ENCODE data around the gene IL16.

The IL16 gene

DNA sequence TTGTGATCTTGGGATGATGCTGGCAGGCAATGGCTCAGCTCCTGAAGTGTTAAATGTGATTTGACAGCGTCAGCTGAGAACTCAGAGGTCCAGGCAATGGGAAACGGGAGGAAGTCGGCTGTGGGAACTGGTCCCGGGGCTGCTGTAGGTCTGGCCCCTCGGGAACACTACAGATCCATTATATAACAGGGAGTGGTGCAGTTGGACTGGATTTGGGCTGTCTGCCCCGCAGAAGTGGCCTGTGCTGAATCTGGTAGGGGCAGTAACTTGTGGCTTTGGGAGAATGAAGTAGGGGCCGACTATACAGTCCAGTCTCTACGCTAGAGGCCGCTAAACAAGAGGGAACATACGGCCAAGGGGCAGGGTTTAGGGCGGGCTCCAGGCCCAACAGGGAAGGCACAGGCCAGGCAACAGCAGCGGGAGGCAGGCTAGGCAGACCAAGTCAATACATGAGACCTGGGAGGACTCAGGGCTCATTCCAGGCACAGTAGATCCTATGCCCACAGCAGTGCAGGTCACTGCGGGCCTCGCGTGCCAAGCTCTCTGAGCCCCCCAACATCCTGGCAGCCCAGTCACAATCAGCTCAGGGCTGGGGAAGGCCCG, 20.3 kb upstream of the IL16 start:
- Histone ChIP-seq H3K4me1 (ENCODE audit: insufficient read depth, low read length) (no peaks in the 10 kb centered on the region), H3K36me3 (ENCODE audit: insufficient read depth, low read length) (no peaks in the 10 kb centered on the region), H3K4me3 (ENCODE audit: low read depth in 1 of 2, low read length in 2 of 2) (no peak overlapping the region), H3K27me3 (ENCODE audit: insufficient read depth, low read length, poor library complexity) (no peaks in the 10 kb centered on the region), H3K79me2 (ENCODE audit: insufficient read depth, low read length) (no peaks in the 10 kb centered on the region), H2AFZ (ENCODE audit: low read depth, low read length) (no peak overlapping the region), H4K20me1 (ENCODE audit: insufficient read depth, low read length) (no peaks in the 10 kb centered on the region), H3K9me3 (ENCODE audit: insufficient read depth, low read length, severe bottlenecking) (no peaks in the 10 kb centered on the region), H3K4me2 (ENCODE audit: insufficient read depth, low read length) (no peak overlapping the region), H3K9ac (ENCODE audit: low read depth, low read length) (no peak overlapping the region), H3K27ac (ENCODE audit: low read length) (no peak overlapping the region)
- ATAC-seq (ENCODE audit: insufficient read depth, low read depth) (no peak), DNase-seq (no peak)
- TF ChIP-seq, protein P1, sequence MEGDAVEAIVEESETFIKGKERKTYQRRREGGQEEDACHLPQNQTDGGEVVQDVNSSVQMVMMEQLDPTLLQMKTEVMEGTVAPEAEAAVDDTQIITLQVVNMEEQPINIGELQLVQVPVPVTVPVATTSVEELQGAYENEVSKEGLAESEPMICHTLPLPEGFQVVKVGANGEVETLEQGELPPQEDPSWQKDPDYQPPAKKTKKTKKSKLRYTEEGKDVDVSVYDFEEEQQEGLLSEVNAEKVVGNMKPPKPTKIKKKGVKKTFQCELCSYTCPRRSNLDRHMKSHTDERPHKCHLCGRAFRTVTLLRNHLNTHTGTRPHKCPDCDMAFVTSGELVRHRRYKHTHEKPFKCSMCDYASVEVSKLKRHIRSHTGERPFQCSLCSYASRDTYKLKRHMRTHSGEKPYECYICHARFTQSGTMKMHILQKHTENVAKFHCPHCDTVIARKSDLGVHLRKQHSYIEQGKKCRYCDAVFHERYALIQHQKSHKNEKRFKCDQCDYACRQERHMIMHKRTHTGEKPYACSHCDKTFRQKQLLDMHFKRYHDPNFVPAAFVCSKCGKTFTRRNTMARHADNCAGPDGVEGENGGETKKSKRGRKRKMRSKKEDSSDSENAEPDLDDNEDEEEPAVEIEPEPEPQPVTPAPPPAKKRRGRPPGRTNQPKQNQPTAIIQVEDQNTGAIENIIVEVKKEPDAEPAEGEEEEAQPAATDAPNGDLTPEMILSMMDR (IDR thresholded peaks at IDR 0.05; ENCODE audit: borderline replicate concordance, extremely low read depth, low read length, poor library complexity, severe bottlenecking), result no peak
- TF ChIP-seq EZH2 (IDR thresholded peaks at IDR 0.05; ENCODE audit: borderline replicate concordance, low read depth, low read length, severe bottlenecking), result no peak

- no peaks in the 10 kb centered on the region for H3K9me3 ChIP-seq (ENCODE audit: insufficient read depth, low read length, severe bottlenecking)
- H3K27ac ChIP-seq (ENCODE audit: low read length), result no peak overlapping the region
- no peak for DNase-seq
- H3K4me1 ChIP-seq (ENCODE audit: insufficient read depth, low read length), result no peaks in the 10 kb centered on the region
- ATAC-seq (ENCODE audit: insufficient read depth, low read depth), result no peak
- peaks cover 8% of the 10 kb centered on the region for H3K27me3 ChIP-seq (ENCODE audit: insufficient read depth, low read length, poor library complexity)
- no peak overlapping the region for H2AFZ ChIP-seq (ENCODE audit: low read depth, low read length)
- H3K79me2 ChIP-seq (ENCODE audit: insufficient read depth, low read length), result no peaks in the 10 kb centered on the region
- TF ChIP-seq, protein P1 (IDR thresholded peaks at IDR 0.05; ENCODE audit: borderline replicate concordance, extremely low read depth, low read length, poor library complexity, severe bottlenecking), result no peak
- no peak for TF ChIP-seq EZH2 (IDR thresholded peaks at IDR 0.05; ENCODE audit: borderline replicate concordance, low read depth, low read length, severe bottlenecking)
- H3K4me2 ChIP-seq (ENCODE audit: insufficient read depth, low read length), result no peak overlapping the region
- no peak overlapping the region for H3K9ac ChIP-seq (ENCODE audit: low read depth, low read length)
- no peaks in the 10 kb centered on the region for H4K20me1 ChIP-seq (ENCODE audit: insufficient read depth, low read length)
- H3K36me3 ChIP-seq (ENCODE audit: insufficient read depth, low read length), result no peaks in the 10 kb centered on the region
- no peak overlapping the region for H3K4me3 ChIP-seq (ENCODE audit: low read depth in 1 of 2, low read length in 2 of 2)
These were observed 18.3 kb upstream of the IL16 start for GRCh38 chr15:81178365-81178764.

DNA sequence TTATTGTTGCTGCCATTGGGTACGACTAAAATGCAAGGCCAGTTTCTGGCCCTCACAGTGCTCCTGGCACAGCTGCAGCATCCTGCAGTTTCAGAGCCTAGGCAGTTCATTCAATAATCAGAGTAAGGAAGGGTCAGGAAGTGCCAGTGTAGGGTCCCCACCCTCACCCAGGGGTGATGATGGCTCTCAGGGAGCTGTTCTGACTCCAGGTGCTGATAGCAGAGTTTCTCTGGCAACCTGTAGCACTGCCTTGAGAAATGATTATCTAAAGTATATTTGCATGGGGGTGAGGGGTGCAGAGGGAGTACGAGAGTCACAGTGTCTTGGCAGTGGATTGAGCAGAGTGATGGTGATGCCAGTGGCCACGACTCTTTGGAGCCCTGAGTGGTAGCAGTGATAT, 15.5 kb upstream of the IL16 start:
- peaks cover 10% of the 10 kb centered on the region for H3K27me3 ChIP-seq (ENCODE audit: insufficient read depth, low read length, poor library complexity)
- no peaks in the 10 kb centered on the region for H3K4me1 ChIP-seq (ENCODE audit: insufficient read depth, low read length)
- H3K4me3 ChIP-seq (ENCODE audit: low read depth in 1 of 2, low read length in 2 of 2), result no peak overlapping the region
- no peak overlapping the region for H3K27ac ChIP-seq (ENCODE audit: low read length)
- no peaks in the 10 kb centered on the region for H3K9me3 ChIP-seq (ENCODE audit: insufficient read depth, low read length, severe bottlenecking)
- H3K9ac ChIP-seq (ENCODE audit: low read depth, low read length), result no peak overlapping the region
- no peak overlapping the region for H3K4me2 ChIP-seq (ENCODE audit: insufficient read depth, low read length)
- TF ChIP-seq, protein P1 (IDR thresholded peaks at IDR 0.05; ENCODE audit: borderline replicate concordance, extremely low read depth, low read length, poor library complexity, severe bottlenecking), result no peak
- no peak for TF ChIP-seq EZH2 (IDR thresholded peaks at IDR 0.05; ENCODE audit: borderline replicate concordance, low read depth, low read length, severe bottlenecking)
- H4K20me1 ChIP-seq (ENCODE audit: insufficient read depth, low read length), result no peaks in the 10 kb centered on the region
- DNase-seq (no peak), ATAC-seq (ENCODE audit: insufficient read depth, low read depth) (no peak)
- no peaks in the 10 kb centered on the region for H3K79me2 ChIP-seq (ENCODE audit: insufficient read depth, low read length)
- H3K36me3 ChIP-seq (ENCODE audit: insufficient read depth, low read length), result no peaks in the 10 kb centered on the region
- no peak overlapping the region for H2AFZ ChIP-seq (ENCODE audit: low read depth, low read length)

Data from DND-41 (cell line).